Cardiac septum (tissue), 1 donor: ENCODE results near the gene MAGEA2. TPM values are rescaled to one million over a fixed set of nuclear protein-coding genes. Genes with fewer than 3 reads are reported as not detected.
"Not testable (repeated sequence)": the region's sequence is repeated elsewhere in the genome, so short reads cannot be mapped to it uniquely, and the experiment has no call there.

Experiments
- DNase-seq: peaks from one replicate; pipeline ENCODE4 v3.0.0-alpha.2; 2020; ENCODE audit warnings: low spot score
- intact Hi-C: fragments of 100-400 bp; cut with DNase I; formaldehyde crosslinking; loops from one replicate; pipeline ENCODE4 v1.14.0; 2022
- long read RNA-seq: library from polyadenylated mRNA; unstranded; transcript quantifications from one replicate; pipeline ENCODE4 v2.0.0, GENCODE V29; 2021
- total RNA-seq: library from RNA; stranded (reverse); fragmentation: NEBNext Ultra II Directional; extraction: Animal tissue kit (Norgen Biotek cat#: 25700); gene quantifications from one replicate; pipeline ENCODE4 v1.2.1, GENCODE V29; 2021
- donor health status: DM: no; HTN: no; CAD: no.

Gene MAGEA2
- total RNA-seq: not detected
- long read RNA-seq: 0 reads

- DNase-seq, intact Hi-C loops: not testable (repeated sequence)
Measured at GRCh38 chrX:152753686-152754650, at the start of gene MAGEA2. TSS of gene MAGEA2 (minus strand) at chrX:152753842. CDS start at chrX:152751363, 2,479 bp downstream.

- no peak for DNase-seq
- intact Hi-C loops: no loop called here
Measured at GRCh38 chrX:152798945-152799344, 45.3 kb upstream of the MAGEA2 start.

GRCh38 chrX:152787062-152787461 is 33.4 kb upstream of the MAGEA2 start:
- intact Hi-C loops, DNase-seq: not testable (repeated sequence)

- DNase-seq, intact Hi-C loops: not testable (repeated sequence)
Measured at GRCh38 chrX:152769549-152770289, 16.1 kb upstream of the MAGEA2 start, which contains the start of gene MAGEA6. TSS of gene MAGEA6 (minus strand) at chrX:152769689. CDS start at chrX:152767650, 2,039 bp downstream.

GRCh38 chrX:152766562-152766961 is 12.9 kb upstream of the MAGEA2 start:
- DNase-seq: not testable (repeated sequence)

GRCh38 chrX:152761582-152761981 is 7.9 kb upstream of the MAGEA2 start:
- intact Hi-C loops, DNase-seq: not testable (repeated sequence)

More at GRCh38 chrX:152766562-152766961, 12.9 kb upstream of the MAGEA2 start:
- intact Hi-C loops: not testable (repeated sequence)

- DNase-seq, intact Hi-C loops: not testable (repeated sequence)
Measured at GRCh38 chrX:152759544-152759943, 5.9 kb upstream of the MAGEA2 start.

- intact Hi-C loops, DNase-seq: not testable (repeated sequence)
Measured at GRCh38 chrX:152758918-152759317, 5.3 kb upstream of the MAGEA2 start, which contains the start of gene CSAG3. TSS of gene CSAG3 (plus strand) at chrX:152759218.

GRCh38 chrX:152754871-152755270 is 1.2 kb upstream of the MAGEA2 start:
- intact Hi-C loops, DNase-seq: not testable (repeated sequence)

- intact Hi-C loops: no loop called here
Measured at GRCh38 chrX:152738560-152738959, 15.1 kb downstream of the MAGEA2 start.

GRCh38 chrX:152736528-152736927 is 17.1 kb downstream of the MAGEA2 start:
- DNase-seq, intact Hi-C loops: not testable (repeated sequence)

More at GRCh38 chrX:152738560-152738959, 15.1 kb downstream of the MAGEA2 start:
- no peak for DNase-seq

GRCh38 chrX:152735860-152736511 is 17.7 kb downstream of the MAGEA2 start:
- no peak for DNase-seq
- intact Hi-C loops: no loop called here

- intact Hi-C loops: no loop called here
- DNase-seq: no peak
Measured at GRCh38 chrX:152735101-152735500, 18.5 kb downstream of the MAGEA2 start.

GRCh38 chrX:152734143-152734858 is 19.3 kb downstream of the MAGEA2 start:
- intact Hi-C loops, DNase-seq: not testable (repeated sequence)

- no peak for DNase-seq
- intact Hi-C loops: no loop called here
Measured at GRCh38 chrX:152733261-152733975, 20.2 kb downstream of the MAGEA2 start, which contains the start of the genes CSAG1 and MAGEA12. TSS of gene CSAG1 (minus strand) at chrX:152733721. CDS start at chrX:152732460, 1,261 bp downstream. TSS of gene MAGEA12 (plus strand) at chrX:152733757. CDS start at chrX:152736162, 2,405 bp downstream.

GRCh38 chrX:152725409-152725808 is 28.2 kb downstream of the MAGEA2 start:
- intact Hi-C loops: no loop called here
- no peak for DNase-seq

- intact Hi-C loops, DNase-seq: not testable (repeated sequence)
Measured at GRCh38 chrX:152713815-152714787, 39.5 kb downstream of the MAGEA2 start, which contains the start of gene MAGEA2B. TSS of gene MAGEA2B (plus strand) at chrX:152714628. CDS start at chrX:152717107, 2,479 bp downstream.
